CD4-positive, alpha-beta T cell treated with Interleukin-4 for 1 hour (primary cell): Measurements from ENCODE around the gene CAMK2N2.

Source experiments
- DNase-seq, 2 donors: peaks; one replicate each; pipeline ENCODE4 v3.0.0-alpha.2; 2020 to 2022

Gene CAMK2N2

GRCh38 chr3:184261270-184261853 is at the start of gene CAMK2N2:
Gene CAMK2N2 (minus strand): TSS chr3:184261553. CDS start chr3:184261285, 268 bp downstream.
- peak; percentile 48 to 70 for DNase-seq

GRCh38 chr3:184308744-184309143 is 47.4 kb upstream of the CAMK2N2 start:
- no peak for DNase-seq

- no peak for DNase-seq
Observed at GRCh38 chr3:184307915-184308314, 46.6 kb upstream of the CAMK2N2 start.

- no peak for DNase-seq
Observed at GRCh38 chr3:184306341-184306972, 45.1 kb upstream of the CAMK2N2 start.

GRCh38 chr3:184305577-184305976 is 44.2 kb upstream of the CAMK2N2 start:
- no peak for DNase-seq

GRCh38 chr3:184300378-184300720 is 39.0 kb upstream of the CAMK2N2 start:
- DNase-seq: no peak

- DNase-seq: no peak
Observed at GRCh38 chr3:184299488-184300377, 38.4 kb upstream of the CAMK2N2 start.

- DNase-seq: peak; percentile 97 to 99
Observed at GRCh38 chr3:184298759-184299487, 37.6 kb upstream of the CAMK2N2 start, which contains the start of gene PSMD2. Gene PSMD2 (plus strand): TSS chr3:184299241. CDS start chr3:184299267, 26 bp downstream.

GRCh38 chr3:184296616-184297015 is 35.3 kb upstream of the CAMK2N2 start:
- DNase-seq: no peak

GRCh38 chr3:184295771-184296170 is 34.4 kb upstream of the CAMK2N2 start:
- DNase-seq: no peak

GRCh38 chr3:184291738-184292445 is 30.5 kb upstream of the CAMK2N2 start:
- no peak for DNase-seq

- no peak for DNase-seq
Observed at GRCh38 chr3:184291044-184291737, 29.8 kb upstream of the CAMK2N2 start.

- DNase-seq: no peak
Observed at GRCh38 chr3:184290331-184290730, 29.0 kb upstream of the CAMK2N2 start.

- peak; percentile 49 to 59 for DNase-seq
Observed at GRCh38 chr3:184289426-184289938, 28.1 kb upstream of the CAMK2N2 start.

GRCh38 chr3:184284696-184285095 is 23.3 kb upstream of the CAMK2N2 start:
- no peak for DNase-seq

- no peak for DNase-seq
Observed at GRCh38 chr3:184283681-184284080, 22.3 kb upstream of the CAMK2N2 start.

- no peak for DNase-seq
Observed at GRCh38 chr3:184282941-184283340, 21.6 kb upstream of the CAMK2N2 start.

GRCh38 chr3:184277366-184277765 is 16.0 kb upstream of the CAMK2N2 start:
- DNase-seq: no peak

- DNase-seq: no peak
Observed at GRCh38 chr3:184275961-184276910, 14.9 kb upstream of the CAMK2N2 start, which contains the start of gene ECE2. Gene ECE2 (plus strand): TSS chr3:184276022. CDS start chr3:184276154, 132 bp downstream.

- no peak for DNase-seq
Observed at GRCh38 chr3:184275381-184275701, 14.0 kb upstream of the CAMK2N2 start.
